GM23338 (cell line): Measurements from ENCODE around the gene CDH8. TPM values are rescaled to one million over a fixed set of nuclear protein-coding genes. Genes with fewer than 3 reads are reported as not detected.

Experiments
- ATAC-seq: fragments of 200-7000 bp; cut with Tn5 transposase; 3 replicates; pipeline ENCODE4 v1.9.1; 2020
- DNase-seq: peaks from one replicate; pipeline ENCODE4 v3.0.0-alpha.2; 2015; ENCODE audit warnings: low spot score
- H2AFZ ChIP-seq: fragments of 200-600 bp; sonication (generic); 2 replicates; pipeline ENCODE4 v1.8.0; 2016; ENCODE audit warnings: antibody characterized with exemption, mild to moderate bottlenecking, moderate library complexity
- H3F3A ChIP-seq: fragments of 200-600 bp; sonication (generic); replicated peaks from 2 replicates; pipeline ENCODE4 v1.8.0; 2017; ENCODE audit warnings: antibody characterized with exemption, mixed run types, low read depth
- H3K27ac ChIP-seq: fragments of 200-600 bp; sonication (generic); 2 replicates; pipeline ENCODE4 v1.6.1; 2016; ENCODE audit warnings: low read depth
- H3K27me3 ChIP-seq: fragments of 200-600 bp; sonication (generic); 2 replicates; pipeline ENCODE4 v1.8.0; 2016; ENCODE audit warnings: mild to moderate bottlenecking, mixed run types, moderate library complexity; ENCODE audit not compliant: insufficient read depth
- H3K36me3 ChIP-seq: fragments of 200-600 bp; sonication (generic); 2 replicates; pipeline ENCODE4 v1.8.0; 2016; ENCODE audit warnings: mild to moderate bottlenecking; ENCODE audit not compliant: insufficient read depth
- H3K4me1 ChIP-seq: fragments of 200-600 bp; sonication (generic); 2 replicates; pipeline ENCODE4 v1.8.0; 2016; ENCODE audit warnings: mild to moderate bottlenecking, moderate library complexity; ENCODE audit not compliant: insufficient read depth
- H3K4me2 ChIP-seq: fragments of 200-600 bp; sonication (generic); 2 replicates; pipeline ENCODE4 v1.7.1; 2017; ENCODE audit warnings: mixed run types
- H3K4me3 ChIP-seq: fragments of 200-600 bp; sonication (generic); 2 replicates; pipeline ENCODE4 v1.6.1; 2016; ENCODE audit warnings: mixed run types
- H3K79me2 ChIP-seq: fragments of 200-600 bp; sonication (generic); replicated peaks from 2 replicates; pipeline ENCODE4 v1.8.0; 2017; ENCODE audit warnings: mild to moderate bottlenecking; ENCODE audit not compliant: insufficient read depth
- H3K9me2 ChIP-seq: fragments of 200-600 bp; sonication (generic); 2 replicates; pipeline ENCODE4 v1.8.0; 2017; ENCODE audit not compliant: insufficient read depth
- H4K20me1 ChIP-seq: fragments of 200-600 bp; sonication (generic); replicated peaks from 2 replicates; pipeline ENCODE4 v1.8.0; 2017; ENCODE audit warnings: mild to moderate bottlenecking; ENCODE audit not compliant: insufficient read depth
- H3K27ac Mint-ChIP-seq: 2 replicates; pipeline ENCODE4 v1.8.0; 2020; ENCODE audit warnings: inconsistent platforms, mild to moderate bottlenecking, moderate library complexity, mixed read lengths
- H3K27me3 Mint-ChIP-seq: 3 replicates; pipeline ENCODE4 v1.8.0; 2022; ENCODE audit warnings: low read depth, mild to moderate bottlenecking, moderate library complexity, mixed read lengths, inconsistent platforms; ENCODE audit not compliant: insufficient read depth, poor library complexity
- H3K36me3 Mint-ChIP-seq: 3 replicates; pipeline ENCODE4 v1.8.0; 2021; ENCODE audit warnings: low read depth, mild to moderate bottlenecking, inconsistent platforms, moderate library complexity, mixed read lengths
- H3K4me1 Mint-ChIP-seq: 3 replicates; pipeline ENCODE4 v1.8.0; 2020; ENCODE audit warnings: mild to moderate bottlenecking, inconsistent platforms, mixed read lengths
- H3K4me3 Mint-ChIP-seq: 3 replicates; pipeline ENCODE4 v1.8.0; 2021; ENCODE audit warnings: moderate library complexity, mild to moderate bottlenecking, inconsistent platforms, mixed read lengths
- H3K9me3 Mint-ChIP-seq: 3 replicates; pipeline ENCODE4 v1.8.0; 2020; ENCODE audit warnings: moderate library complexity, mild to moderate bottlenecking, inconsistent platforms, mixed read lengths
- CREB1 ChIP-seq: fragments of 250-450 bp; sonication (Bioruptor Pico); IDR thresholded peaks from 2 replicates; pipeline ENCODE4 v1.5.0; 2020; ENCODE audit warnings: low read depth, mild to moderate bottlenecking, moderate library complexity
- EZH2 ChIP-seq: fragments of 200-600 bp; sonication (generic); IDR thresholded peaks from one replicate; pipeline ENCODE4 v1.8.0; 2017; ENCODE audit warnings: antibody characterized with exemption, mild to moderate bottlenecking, low read depth; ENCODE audit not compliant: unreplicated experiment
- EZH2phosphoT487 ChIP-seq: fragments of 200-600 bp; sonication (generic); IDR thresholded peaks from one replicate; pipeline ENCODE4 v1.8.1; 2018; ENCODE audit warnings: antibody characterized with exemption; ENCODE audit not compliant: unreplicated experiment
- JUNB ChIP-seq: IDR thresholded peaks from one replicate; pipeline ENCODE4 v1.6.1; 2016; ENCODE audit warnings: antibody characterized with exemption; ENCODE audit not compliant: unreplicated experiment
- NANOG ChIP-seq: IDR thresholded peaks from 2 replicates; pipeline ENCODE4 v1.6.1; 2016; ENCODE audit warnings: antibody characterized with exemption, borderline replicate concordance
- POLR2AphosphoS5 ChIP-seq: IDR thresholded peaks from 2 replicates; pipeline ENCODE4 v1.6.1; 2016; ENCODE audit warnings: antibody characterized with exemption, low read depth
- REST ChIP-seq: IDR thresholded peaks from one replicate; pipeline ENCODE4 v1.6.1; 2018; ENCODE audit warnings: antibody characterized with exemption; ENCODE audit not compliant: unreplicated experiment
- STAT1 ChIP-seq: IDR thresholded peaks from one replicate; pipeline ENCODE4 v1.6.1; 2016; ENCODE audit warnings: antibody characterized with exemption; ENCODE audit not compliant: unreplicated experiment
- ZNF114 ChIP-seq: fragments of 250-450 bp; sonication (Bioruptor Pico); IDR thresholded peaks from 2 replicates; pipeline ENCODE4 v1.5.0; 2020; ENCODE audit warnings: mild to moderate bottlenecking, moderate library complexity
- ZNF331 ChIP-seq: fragments of 250-450 bp; sonication (Bioruptor Pico); IDR thresholded peaks from 2 replicates; pipeline ENCODE4 v1.5.0; 2020; ENCODE audit warnings: low read depth, mild to moderate bottlenecking, moderate library complexity
- polyA plus RNA-seq: library from polyadenylated mRNA; unstranded; fragments of >200 nt; fragmentation: Nextera tagmentation; extraction: Ambion mirVana; gene quantifications from 2 replicates; pipeline ENCODE4 v1.2.1, GENCODE V29; 2016
- total RNA-seq: library from RNA; depleted of rRNA; stranded (reverse); fragments of >200 nt; shearing (Covaris generic); gene quantifications from 2 replicates; pipeline ENCODE4 v1.2.3, GENCODE V29; 2014
- TF ChIP-seq, protein P1 (sequence below): fragments of 250-450 bp; sonication (Bioruptor Pico); IDR thresholded peaks from 2 replicates; pipeline ENCODE4 v1.5.0; 2020; ENCODE audit warnings: mild to moderate bottlenecking, moderate library complexity
- TF ChIP-seq, protein P2 (sequence below): IDR thresholded peaks from 2 replicates; pipeline ENCODE4 v1.6.1; 2016; ENCODE audit warnings: antibody characterized with exemption
- TF ChIP-seq, protein P3 (sequence below), 2 experiments: fragments of 200-600 bp in 1 of 2; sonication (generic) in 1 of 2; conservative IDR thresholded peaks; 2 replicates each; pipeline versions ENCODE4 v1.5.1 to v1.6.1; 2016 to 2017; ENCODE audit warnings: antibody characterized with exemption in 2 of 2, low read depth in 2 of 2, mild to moderate bottlenecking in 2 of 2, moderate library complexity in 1 of 2

The CDH8 gene
- total and polyA plus RNA-seq, 2 experiments from 2014 or later = 10.2 to 11.7 TPM

GRCh38 chr16:61879306-61879705 lies 156.9 kb downstream of the CDH8 start:
- H3K4me1 ChIP-seq = peaks cover 7% of the 10 kb centered on the region; the same call in 1 of the 2 replicates
- H3K79me2 ChIP-seq = no peaks in the 10 kb centered on the region
- DNase-seq (no peak), ATAC-seq (no peak)
- no peak overlapping the region for H2AFZ ChIP-seq
- H3K4me3 ChIP-seq = no peak overlapping the region
- TF ChIP-seq REST (no peak), ZNF114 (CRISPR knock-in tag) (no peak), STAT1 (no peak), NANOG (no peak), JUNB (no peak), EZH2phosphoT487 (no peak), EZH2 (no peak), ZNF331 (CRISPR knock-in tag) (no peak), CREB1 (CRISPR knock-in tag) (no peak), POLR2AphosphoS5 (no peak)
- TF ChIP-seq, protein P1, sequence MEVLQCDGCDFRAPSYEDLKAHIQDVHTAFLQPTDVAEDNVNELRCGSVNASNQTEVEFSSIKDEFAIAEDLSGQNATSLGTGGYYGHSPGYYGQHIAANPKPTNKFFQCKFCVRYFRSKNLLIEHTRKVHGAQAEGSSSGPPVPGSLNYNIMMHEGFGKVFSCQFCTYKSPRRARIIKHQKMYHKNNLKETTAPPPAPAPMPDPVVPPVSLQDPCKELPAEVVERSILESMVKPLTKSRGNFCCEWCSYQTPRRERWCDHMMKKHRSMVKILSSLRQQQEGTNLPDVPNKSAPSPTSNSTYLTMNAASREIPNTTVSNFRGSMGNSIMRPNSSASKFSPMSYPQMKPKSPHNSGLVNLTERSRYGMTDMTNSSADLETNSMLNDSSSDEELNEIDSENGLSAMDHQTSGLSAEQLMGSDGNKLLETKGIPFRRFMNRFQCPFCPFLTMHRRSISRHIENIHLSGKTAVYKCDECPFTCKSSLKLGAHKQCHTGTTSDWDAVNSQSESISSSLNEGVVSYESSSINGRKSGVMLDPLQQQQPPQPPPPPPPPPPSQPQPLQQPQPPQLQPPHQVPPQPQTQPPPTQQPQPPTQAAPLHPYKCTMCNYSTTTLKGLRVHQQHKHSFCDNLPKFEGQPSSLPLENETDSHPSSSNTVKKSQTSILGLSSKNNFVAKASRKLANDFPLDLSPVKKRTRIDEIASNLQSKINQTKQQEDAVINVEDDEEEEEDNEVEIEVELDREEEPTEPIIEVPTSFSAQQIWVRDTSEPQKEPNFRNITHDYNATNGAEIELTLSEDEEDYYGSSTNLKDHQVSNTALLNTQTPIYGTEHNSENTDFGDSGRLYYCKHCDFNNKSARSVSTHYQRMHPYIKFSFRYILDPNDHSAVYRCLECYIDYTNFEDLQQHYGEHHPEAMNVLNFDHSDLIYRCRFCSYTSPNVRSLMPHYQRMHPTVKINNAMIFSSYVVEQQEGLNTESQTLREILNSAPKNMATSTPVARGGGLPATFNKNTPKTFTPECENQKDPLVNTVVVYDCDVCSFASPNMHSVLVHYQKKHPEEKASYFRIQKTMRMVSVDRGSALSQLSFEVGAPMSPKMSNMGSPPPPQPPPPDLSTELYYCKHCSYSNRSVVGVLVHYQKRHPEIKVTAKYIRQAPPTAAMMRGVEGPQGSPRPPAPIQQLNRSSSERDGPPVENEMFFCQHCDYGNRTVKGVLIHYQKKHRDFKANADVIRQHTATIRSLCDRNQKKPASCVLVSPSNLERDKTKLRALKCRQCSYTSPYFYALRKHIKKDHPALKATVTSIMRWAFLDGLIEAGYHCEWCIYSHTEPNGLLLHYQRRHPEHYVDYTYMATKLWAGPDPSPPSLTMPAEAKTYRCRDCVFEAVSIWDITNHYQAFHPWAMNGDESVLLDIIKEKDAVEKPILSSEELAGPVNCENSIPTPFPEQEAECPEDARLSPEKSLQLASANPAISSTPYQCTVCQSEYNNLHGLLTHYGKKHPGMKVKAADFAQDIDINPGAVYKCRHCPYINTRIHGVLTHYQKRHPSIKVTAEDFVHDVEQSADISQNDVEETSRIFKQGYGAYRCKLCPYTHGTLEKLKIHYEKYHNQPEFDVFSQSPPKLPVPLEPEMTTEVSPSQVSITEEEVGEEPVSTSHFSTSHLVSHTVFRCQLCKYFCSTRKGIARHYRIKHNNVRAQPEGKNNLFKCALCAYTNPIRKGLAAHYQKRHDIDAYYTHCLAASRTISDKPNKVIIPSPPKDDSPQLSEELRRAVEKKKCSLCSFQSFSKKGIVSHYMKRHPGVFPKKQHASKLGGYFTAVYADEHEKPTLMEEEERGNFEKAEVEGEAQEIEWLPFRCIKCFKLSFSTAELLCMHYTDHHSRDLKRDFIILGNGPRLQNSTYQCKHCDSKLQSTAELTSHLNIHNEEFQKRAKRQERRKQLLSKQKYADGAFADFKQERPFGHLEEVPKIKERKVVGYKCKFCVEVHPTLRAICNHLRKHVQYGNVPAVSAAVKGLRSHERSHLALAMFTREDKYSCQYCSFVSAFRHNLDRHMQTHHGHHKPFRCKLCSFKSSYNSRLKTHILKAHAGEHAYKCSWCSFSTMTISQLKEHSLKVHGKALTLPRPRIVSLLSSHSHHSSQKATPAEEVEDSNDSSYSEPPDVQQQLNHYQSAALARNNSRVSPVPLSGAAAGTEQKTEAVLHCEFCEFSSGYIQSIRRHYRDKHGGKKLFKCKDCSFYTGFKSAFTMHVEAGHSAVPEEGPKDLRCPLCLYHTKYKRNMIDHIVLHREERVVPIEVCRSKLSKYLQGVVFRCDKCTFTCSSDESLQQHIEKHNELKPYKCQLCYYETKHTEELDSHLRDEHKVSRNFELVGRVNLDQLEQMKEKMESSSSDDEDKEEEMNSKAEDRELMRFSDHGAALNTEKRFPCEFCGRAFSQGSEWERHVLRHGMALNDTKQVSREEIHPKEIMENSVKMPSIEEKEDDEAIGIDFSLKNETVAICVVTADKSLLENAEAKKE = no peak
- TF ChIP-seq, protein P2, sequence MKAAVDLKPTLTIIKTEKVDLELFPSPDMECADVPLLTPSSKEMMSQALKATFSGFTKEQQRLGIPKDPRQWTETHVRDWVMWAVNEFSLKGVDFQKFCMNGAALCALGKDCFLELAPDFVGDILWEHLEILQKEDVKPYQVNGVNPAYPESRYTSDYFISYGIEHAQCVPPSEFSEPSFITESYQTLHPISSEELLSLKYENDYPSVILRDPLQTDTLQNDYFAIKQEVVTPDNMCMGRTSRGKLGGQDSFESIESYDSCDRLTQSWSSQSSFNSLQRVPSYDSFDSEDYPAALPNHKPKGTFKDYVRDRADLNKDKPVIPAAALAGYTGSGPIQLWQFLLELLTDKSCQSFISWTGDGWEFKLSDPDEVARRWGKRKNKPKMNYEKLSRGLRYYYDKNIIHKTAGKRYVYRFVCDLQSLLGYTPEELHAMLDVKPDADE = no peak
- TF ChIP-seq, protein P3, sequence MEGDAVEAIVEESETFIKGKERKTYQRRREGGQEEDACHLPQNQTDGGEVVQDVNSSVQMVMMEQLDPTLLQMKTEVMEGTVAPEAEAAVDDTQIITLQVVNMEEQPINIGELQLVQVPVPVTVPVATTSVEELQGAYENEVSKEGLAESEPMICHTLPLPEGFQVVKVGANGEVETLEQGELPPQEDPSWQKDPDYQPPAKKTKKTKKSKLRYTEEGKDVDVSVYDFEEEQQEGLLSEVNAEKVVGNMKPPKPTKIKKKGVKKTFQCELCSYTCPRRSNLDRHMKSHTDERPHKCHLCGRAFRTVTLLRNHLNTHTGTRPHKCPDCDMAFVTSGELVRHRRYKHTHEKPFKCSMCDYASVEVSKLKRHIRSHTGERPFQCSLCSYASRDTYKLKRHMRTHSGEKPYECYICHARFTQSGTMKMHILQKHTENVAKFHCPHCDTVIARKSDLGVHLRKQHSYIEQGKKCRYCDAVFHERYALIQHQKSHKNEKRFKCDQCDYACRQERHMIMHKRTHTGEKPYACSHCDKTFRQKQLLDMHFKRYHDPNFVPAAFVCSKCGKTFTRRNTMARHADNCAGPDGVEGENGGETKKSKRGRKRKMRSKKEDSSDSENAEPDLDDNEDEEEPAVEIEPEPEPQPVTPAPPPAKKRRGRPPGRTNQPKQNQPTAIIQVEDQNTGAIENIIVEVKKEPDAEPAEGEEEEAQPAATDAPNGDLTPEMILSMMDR (conservative IDR thresholded peaks at IDR 0.05; ENCODE audit: low read depth in 2 of 2) = no peak
- H3K27me3 ChIP-seq = no peaks in the 10 kb centered on the region
- H3K4me2 ChIP-seq = no peak overlapping the region
- Mint-ChIP-seq H3K27me3 (no peaks in the 10 kb centered on the region), H3K4me3 (no peak overlapping the region), H3K9me3 (no peaks in the 10 kb centered on the region; the same call in 2 of the 3 replicates), H3K27ac (peak overlapping the region; percentile 54; the same call in 1 of the 2 replicates), H3K4me1 (peaks cover 4% of the 10 kb centered on the region; the same call in 2 of the 3 replicates), H3K36me3 (peaks cover 3% of the 10 kb centered on the region; the same call in 2 of the 3 replicates)
- no peaks in the 10 kb centered on the region for H4K20me1 ChIP-seq
- H3K36me3 ChIP-seq = peaks cover 4% of the 10 kb centered on the region; the same call in 1 of the 2 replicates
- H3K27ac ChIP-seq = no peak overlapping the region
- H3F3A ChIP-seq = no peaks in the 10 kb centered on the region
- H3K9me2 ChIP-seq = 0 out of 2 replicates have a peak, but pooled peaks cover 5% of the 10 kb centered on the region
